ENCODE measurements around the gene FBXO2.

- TF ChIP-seq, protein P1, sequence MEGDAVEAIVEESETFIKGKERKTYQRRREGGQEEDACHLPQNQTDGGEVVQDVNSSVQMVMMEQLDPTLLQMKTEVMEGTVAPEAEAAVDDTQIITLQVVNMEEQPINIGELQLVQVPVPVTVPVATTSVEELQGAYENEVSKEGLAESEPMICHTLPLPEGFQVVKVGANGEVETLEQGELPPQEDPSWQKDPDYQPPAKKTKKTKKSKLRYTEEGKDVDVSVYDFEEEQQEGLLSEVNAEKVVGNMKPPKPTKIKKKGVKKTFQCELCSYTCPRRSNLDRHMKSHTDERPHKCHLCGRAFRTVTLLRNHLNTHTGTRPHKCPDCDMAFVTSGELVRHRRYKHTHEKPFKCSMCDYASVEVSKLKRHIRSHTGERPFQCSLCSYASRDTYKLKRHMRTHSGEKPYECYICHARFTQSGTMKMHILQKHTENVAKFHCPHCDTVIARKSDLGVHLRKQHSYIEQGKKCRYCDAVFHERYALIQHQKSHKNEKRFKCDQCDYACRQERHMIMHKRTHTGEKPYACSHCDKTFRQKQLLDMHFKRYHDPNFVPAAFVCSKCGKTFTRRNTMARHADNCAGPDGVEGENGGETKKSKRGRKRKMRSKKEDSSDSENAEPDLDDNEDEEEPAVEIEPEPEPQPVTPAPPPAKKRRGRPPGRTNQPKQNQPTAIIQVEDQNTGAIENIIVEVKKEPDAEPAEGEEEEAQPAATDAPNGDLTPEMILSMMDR (IDR thresholded peaks at IDR 0.05), result no peak
- no peak for TF ChIP-seq EZH2 (IDR thresholded peaks at IDR 0.05)
Measured at GRCh38 chr1:11678442-11678841, 24.2 kb upstream of the FBXO2 start.

All from neural progenitor cell (in vitro differentiated cells).